Glutamatergic neuron (in vitro differentiated cells): ENCODE results near the gene ST7L. TPM values are rescaled to one million over a fixed set of nuclear protein-coding genes. Genes with fewer than 3 reads are reported as not detected.

ENCODE experiments used
- DNase-seq: peaks from one replicate; pipeline ENCODE4 v3.0.0; 2022
- H3K27ac Mint-ChIP-seq: one replicate; pipeline ENCODE4 v1.8.0; 2020; ENCODE audit warnings: mild to moderate bottlenecking, mixed read lengths, inconsistent platforms; ENCODE audit not compliant: unreplicated experiment
- H3K27me3 Mint-ChIP-seq: one replicate; pipeline ENCODE4 v1.8.0; 2020; ENCODE audit warnings: mild to moderate bottlenecking, moderate library complexity, mixed read lengths, inconsistent platforms; ENCODE audit not compliant: unreplicated experiment
- H3K36me3 Mint-ChIP-seq: one replicate; pipeline ENCODE4 v1.8.0; 2020; ENCODE audit warnings: mild to moderate bottlenecking, mixed read lengths, inconsistent platforms; ENCODE audit not compliant: unreplicated experiment
- H3K4me1 Mint-ChIP-seq: one replicate; pipeline ENCODE4 v1.8.0; 2020; ENCODE audit warnings: mild to moderate bottlenecking, low read depth, mixed read lengths, inconsistent platforms; ENCODE audit not compliant: unreplicated experiment
- H3K4me3 Mint-ChIP-seq: one replicate; pipeline ENCODE4 v1.8.0; 2020; ENCODE audit warnings: mild to moderate bottlenecking, mixed read lengths, inconsistent platforms; ENCODE audit not compliant: unreplicated experiment
- H3K9me3 Mint-ChIP-seq: one replicate; pipeline ENCODE4 v1.8.0; 2020; ENCODE audit warnings: mild to moderate bottlenecking, moderate library complexity, mixed read lengths, inconsistent platforms; ENCODE audit not compliant: unreplicated experiment
- CTCF ChIP-seq: fragments of 200-600 bp; sonication (generic); IDR thresholded peaks from one replicate; pipeline ENCODE4 v1.5.0; 2021; ENCODE audit not compliant: partially characterized antibody, unreplicated experiment
- total RNA-seq: library from RNA; stranded (reverse); fragmentation: NEBNext Ultra II Directional; extraction: Animal tissue kit (Norgen Biotek cat#: 25700); gene quantifications from one replicate; pipeline ENCODE4 v1.2.1, GENCODE V29; 2021; ENCODE audit not compliant: unreplicated experiment

ST7L gene
- total RNA-seq, 1 donor from 2014 or later: 28.3 TPM

GRCh38 chr1:112477550-112477949 lies 141.4 kb downstream of the ST7L start:
- Mint-ChIP-seq H3K4me1 (no peaks in the 10 kb centered on the region), H3K27me3 (no peaks in the 10 kb centered on the region), H3K27ac (no peak overlapping the region), H3K4me3 (no peak overlapping the region), H3K36me3 (peaks cover 25% of the 10 kb centered on the region), H3K9me3 (peaks cover 10% of the 10 kb centered on the region)
- TF ChIP-seq CTCF: no peak
- DNase-seq: no peak

Other genes with a start within 250 kb of the ST7L start
- 66.2 TPM for gene CTTNBP2NL, start 222.9 kb downstream of the ST7L start, total RNA-seq
- 4.0 TPM for gene WNT2B, start 110.2 kb downstream of the ST7L start, total RNA-seq
- gene CAPZA1, start 691 bp upstream of the ST7L start, total RNA-seq: 149 TPM
- 5.2 TPM for gene MOV10, start 55.5 kb upstream of the ST7L start, total RNA-seq
- gene RHOC, start 88.0 kb upstream of the ST7L start, total RNA-seq: 130 TPM
- gene PPM1J, start 96.2 kb upstream of the ST7L start, total RNA-seq: 0.69 TPM